Middle frontal gyrus (tissue), 1 donor: ENCODE data around the gene RTEL1.

Experiments
- DNase-seq: peaks from one replicate; pipeline ENCODE4 v3.0.0-alpha.2; 2015; ENCODE audit warnings: low spot score; ENCODE audit errors: extremely low spot score

The RTEL1 gene

DNA sequence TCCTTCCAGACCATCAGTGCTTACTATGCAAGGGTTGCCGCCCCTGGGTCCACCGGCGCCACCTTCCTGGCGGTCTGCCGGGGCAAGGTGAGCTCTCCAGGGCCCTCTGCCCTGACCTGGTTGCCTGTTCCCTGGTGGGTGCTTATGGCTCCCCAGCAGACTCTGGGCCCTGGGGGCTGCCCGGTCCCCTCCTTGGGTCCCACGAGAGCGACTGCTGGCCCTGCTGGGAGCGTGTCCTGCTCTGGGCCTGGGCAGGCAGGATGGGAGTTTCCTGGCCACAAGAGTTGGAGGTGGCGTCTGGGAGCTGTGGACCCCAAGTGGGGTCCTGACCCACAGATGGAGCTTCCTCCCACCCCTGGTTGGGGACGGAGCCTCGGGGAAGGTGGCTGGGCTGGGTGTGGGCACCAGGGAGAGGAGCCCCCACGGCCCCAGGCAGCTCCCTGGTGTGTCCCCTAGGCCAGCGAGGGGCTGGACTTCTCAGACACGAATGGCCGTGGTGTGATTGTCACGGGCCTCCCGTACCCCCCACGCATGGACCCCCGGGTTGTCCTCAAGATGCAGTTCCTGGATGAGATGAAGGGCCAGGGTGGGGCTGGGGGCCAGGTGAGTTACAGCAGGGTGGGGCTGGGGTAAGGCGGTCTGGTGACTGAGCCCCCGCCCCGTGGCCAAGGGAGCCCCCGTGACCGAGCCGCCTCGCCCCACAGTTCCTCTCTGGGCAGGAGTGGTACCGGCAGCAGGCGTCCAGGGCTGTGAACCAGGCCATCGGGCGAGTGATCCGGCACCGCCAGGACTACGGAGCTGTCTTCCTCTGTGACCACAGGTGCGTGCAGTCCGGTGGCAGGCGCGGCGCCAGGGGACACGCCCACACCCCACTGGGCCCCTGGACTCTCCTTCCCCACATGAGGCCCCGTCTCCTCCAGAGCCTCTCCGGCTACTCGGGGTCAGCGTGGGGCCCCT is 31.2 kb downstream of the RTEL1 start:
- DNase-seq, result no peak

DNA sequence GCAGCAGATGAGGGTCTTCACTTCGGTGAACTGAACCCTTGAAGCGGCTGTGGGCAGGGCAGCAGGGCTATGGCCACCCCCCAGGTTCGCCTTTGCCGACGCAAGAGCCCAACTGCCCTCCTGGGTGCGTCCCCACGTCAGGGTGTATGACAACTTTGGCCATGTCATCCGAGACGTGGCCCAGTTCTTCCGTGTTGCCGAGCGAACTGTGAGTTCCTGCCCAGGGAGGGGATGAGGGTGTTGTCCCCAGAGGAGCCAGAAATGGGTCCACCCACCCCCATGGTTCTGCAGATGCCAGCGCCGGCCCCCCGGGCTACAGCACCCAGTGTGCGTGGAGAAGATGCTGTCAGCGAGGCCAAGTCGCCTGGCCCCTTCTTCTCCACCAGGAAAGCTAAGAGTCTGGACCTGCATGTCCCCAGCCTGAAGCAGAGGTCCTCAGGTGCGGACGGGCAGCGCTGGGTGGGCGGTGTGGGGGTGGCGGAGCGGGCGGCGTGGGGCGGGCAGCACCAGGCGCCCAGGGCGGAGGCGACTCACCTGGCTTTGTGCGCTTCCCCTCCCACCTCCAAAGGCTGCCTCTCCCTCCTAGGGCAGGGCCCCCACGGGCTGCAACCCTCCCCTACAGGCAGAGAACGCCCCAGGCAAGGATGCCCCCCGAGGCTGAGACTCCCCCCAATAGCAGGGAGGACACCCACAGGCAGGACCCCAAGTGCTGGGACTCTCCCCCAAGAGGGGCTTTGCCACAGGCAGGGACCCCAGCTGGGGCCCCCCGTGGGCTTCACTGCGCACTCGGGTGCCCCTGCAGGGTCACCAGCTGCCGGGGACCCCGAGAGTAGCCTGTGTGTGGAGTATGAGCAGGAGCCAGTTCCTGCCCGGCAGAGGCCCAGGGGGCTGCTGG is 32.1 kb downstream of the RTEL1 start:
- no peak for DNase-seq

DNA sequence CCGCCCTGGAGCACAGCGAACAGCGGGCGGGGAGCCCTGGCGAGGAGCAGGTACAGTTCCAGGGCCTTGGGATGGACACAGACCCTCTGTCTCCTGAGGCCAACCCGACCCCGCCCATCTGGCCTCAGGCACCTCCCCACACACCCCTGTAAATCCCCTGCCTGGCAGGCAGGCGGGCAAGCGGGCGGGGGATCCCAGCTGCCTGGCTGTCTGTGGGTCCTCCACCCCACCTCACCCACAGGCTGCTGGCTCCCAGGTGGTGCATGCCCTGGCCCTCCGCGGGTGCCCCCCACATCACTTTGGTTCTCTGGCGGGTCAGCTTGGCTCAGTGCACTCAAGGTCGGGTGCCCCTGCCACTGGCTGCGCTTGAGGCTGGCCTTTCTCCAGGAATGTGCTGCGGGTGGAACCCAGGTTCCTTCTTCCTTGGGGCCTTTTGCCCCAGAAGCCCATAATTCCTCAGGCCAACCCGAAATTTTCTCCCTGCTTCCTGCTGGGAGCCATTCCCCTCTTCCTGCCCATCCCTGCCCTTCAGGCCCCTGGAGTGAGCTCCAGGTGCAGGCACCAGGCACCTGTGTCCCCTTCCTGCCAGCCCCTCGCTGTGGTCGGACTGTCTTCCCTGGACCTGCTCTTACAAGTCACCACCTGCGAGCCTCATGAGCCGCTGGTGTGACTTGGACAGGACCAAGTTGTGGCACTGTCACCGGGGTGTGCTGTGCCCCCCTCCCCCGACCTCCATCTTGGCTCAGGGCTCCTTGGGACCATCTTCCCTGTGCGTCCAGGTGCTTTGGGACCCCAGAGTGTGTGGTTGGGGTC is 33.0 kb downstream of the RTEL1 start:
- no peak for DNase-seq

DNA sequence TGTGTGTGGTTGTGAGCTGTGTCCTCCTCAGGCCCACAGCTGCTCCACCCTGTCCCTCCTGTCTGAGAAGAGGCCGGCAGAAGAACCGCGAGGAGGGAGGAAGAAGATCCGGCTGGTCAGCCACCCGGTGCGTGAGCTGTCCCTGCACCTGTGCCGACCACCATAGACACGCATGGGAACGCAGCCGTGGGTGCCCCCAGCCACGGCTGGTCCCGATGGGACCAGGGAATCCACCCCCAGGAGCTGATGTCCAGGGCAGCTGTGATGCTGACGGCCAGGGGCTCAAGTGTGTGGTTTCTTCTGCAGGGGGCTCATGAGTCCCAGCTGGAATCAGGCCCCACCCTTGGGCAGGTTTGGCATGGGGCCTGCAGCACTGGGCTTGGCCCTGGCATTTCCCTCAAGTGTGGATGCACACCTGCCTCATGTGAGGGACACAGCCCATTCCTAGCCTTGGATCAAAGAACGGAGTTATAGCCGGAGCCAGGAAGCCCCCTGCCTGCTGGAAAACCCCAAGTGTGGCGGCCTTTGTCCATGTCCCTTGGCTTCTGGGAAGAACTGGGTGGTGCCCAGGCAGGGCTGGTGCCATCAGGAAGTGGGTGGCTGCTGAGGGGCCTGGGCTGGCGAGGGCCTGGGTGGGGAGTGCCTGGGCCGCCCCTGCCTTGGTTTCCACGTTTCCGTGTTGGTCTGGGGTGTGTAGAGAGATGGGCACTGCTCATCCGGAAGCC is 33.8 kb downstream of the RTEL1 start:
- DNase-seq, result no peak

- no peak for DNase-seq
Measured at GRCh38 chr20:63692436-63693082, 34.4 kb downstream of the RTEL1 start.

DNA sequence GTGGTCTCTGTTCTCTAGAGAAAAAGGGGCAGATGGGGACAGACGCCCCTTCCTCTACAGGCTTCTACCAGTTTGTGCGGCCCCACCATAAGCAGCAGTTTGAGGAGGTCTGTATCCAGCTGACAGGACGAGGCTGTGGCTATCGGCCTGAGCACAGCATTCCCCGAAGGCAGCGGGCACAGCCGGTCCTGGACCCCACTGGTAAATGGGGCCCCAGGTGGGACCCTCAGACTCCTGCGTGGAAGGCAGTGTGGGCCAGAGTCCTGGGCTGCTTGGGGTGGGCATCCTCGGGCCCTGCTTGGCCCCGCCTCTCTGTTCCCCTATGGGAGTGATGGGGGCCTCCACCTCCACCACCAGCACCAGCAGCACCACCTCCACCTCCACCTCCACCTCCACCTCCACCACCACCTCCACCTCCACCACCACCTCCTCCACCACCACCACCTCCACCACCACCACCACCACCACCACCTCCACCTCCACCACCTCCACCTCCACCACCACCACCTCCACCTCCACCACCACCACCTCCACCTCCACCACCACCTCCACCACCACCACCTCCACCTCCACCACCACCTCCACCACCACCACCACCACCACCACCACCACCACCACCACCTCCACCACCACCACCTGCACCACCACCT is 35.1 kb downstream of the RTEL1 start:
- DNase-seq, result no peak

DNA sequence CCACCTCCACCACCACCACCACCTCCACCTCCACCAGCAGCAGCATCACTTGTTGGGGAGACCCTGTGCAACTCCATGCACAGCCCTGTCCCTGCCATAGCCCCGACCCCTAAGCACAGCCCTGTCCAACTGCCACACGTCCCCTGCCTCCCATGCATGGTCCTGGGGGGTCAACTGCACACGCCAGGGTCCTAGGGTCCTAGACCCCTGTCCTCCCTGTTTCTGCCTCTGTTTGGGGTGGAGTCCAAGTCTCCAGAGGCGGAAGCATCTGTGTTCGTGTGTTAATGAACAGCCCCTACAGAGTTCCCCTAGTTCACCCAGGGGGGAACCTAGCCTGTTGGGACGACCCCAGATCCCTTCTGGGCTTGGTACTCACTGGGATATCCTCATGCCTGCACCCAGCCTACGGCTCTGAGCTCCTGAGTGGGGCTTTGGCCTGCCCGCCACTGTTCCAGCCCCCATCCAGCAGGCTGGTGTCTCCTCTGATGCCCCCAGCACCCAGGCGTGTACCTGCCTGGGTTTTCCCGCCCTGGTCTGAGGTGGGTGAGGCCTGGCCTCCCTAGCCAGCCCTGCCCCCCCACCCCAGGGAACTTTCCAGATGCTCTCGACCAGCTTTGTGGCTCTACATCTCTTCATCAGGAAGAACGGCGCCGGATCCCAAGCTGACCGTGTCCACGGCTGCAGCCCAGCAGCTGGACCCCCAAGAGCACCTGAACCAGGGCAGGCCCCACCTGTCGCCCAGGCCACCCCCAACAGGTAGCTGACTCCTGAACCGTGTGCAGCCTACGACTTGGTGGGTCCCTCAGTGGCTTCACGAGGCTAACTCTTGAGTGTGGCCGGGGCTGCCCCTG is 35.8 kb downstream of the RTEL1 start:
- DNase-seq, result no peak

GRCh38 chr20:63694584-63695423 is 36.7 kb downstream of the RTEL1 start:
- no peak for DNase-seq

- no peak for DNase-seq
Measured at GRCh38 chr20:63695424-63696305, 37.6 kb downstream of the RTEL1 start.

DNA sequence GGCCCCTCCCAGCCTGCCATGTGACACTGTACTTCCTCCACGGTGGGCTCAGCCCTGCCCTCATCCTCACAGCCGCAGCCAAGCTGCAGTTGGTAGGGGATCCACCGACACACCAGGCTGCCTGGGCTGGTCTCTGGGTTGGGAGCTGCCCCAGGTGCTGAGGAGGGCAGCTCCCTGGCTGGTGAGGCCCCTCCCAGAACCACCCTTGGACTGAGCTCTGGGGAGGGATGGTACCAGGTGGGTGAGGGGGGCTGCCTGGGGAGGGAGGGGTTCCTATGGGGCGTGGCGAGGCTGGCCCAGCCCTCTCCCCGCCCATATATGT is 38.2 kb downstream of the RTEL1 start:
- DNase-seq, result no peak

DNA sequence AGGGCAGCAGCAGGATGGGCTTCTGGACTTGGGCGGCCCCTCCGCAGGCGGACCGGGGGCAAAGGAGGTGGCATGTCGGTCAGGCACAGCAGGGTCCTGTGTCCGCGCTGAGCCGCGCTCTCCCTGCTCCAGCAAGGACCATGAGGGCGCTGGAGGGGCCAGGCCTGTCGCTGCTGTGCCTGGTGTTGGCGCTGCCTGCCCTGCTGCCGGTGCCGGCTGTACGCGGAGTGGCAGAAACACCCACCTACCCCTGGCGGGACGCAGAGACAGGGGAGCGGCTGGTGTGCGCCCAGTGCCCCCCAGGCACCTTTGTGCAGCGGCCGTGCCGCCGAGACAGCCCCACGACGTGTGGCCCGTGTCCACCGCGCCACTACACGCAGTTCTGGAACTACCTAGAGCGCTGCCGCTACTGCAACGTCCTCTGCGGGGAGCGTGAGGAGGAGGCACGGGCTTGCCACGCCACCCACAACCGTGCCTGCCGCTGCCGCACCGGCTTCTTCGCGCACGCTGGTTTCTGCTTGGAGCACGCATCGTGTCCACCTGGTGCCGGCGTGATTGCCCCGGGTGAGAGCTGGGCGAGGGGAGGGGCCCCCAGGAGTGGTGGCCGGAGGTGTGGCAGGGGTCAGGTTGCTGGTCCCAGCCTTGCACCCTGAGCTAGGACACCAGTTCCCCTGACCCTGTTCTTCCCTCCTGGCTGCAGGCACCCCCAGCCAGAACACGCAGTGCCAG is 38.7 kb downstream of the RTEL1 start, which contains the start of gene TNFRSF6B:
TSS of gene TNFRSF6B (plus strand) at position 25 of the 729 bp plus-strand sequence. CDS start at position 141, 116 bp downstream.
- no peak for DNase-seq

- no peak for DNase-seq
Measured at GRCh38 chr20:63697357-63697867, 39.3 kb downstream of the RTEL1 start.

DNA sequence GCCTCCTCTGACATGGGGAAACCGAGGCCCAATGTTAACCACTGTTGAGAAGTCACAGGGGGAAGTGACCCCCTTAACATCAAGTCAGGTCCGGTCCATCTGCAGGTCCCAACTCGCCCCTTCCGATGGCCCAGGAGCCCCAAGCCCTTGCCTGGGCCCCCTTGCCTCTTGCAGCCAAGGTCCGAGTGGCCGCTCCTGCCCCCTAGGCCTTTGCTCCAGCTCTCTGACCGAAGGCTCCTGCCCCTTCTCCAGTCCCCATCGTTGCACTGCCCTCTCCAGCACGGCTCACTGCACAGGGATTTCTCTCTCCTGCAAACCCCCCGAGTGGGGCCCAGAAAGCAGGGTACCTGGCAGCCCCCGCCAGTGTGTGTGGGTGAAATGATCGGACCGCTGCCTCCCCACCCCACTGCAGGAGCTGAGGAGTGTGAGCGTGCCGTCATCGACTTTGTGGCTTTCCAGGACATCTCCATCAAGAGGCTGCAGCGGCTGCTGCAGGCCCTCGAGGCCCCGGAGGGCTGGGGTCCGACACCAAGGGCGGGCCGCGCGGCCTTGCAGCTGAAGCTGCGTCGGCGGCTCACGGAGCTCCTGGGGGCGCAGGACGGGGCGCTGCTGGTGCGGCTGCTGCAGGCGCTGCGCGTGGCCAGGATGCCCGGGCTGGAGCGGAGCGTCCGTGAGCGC is 39.9 kb downstream of the RTEL1 start:
- no peak for DNase-seq

GRCh38 chr20:63698739-63699465 is 40.8 kb downstream of the RTEL1 start:
- DNase-seq, result no peak
